HEK293 (cell line): ENCODE data around the gene PNPLA2.

Source experiments
- GLI2 ChIP-seq: fragments of 450-650 bp; formaldehyde crosslinking; IDR thresholded peaks from 2 replicates; pipeline ENCODE4; 2017; ENCODE audit warnings: missing biosample characterization, missing genetic modification characterization, low read depth, borderline replicate concordance
- HOXA7 ChIP-seq: sonication (generic); formaldehyde crosslinking; IDR thresholded peaks from 2 replicates; pipeline ENCODE4 v1.8.1; 2022; ENCODE audit warnings: missing genetic modification reagents, borderline replicate concordance
- MEIS1 ChIP-seq: sonication (generic); formaldehyde crosslinking; IDR thresholded peaks from 2 replicates; pipeline ENCODE4 v1.8.1; 2022; ENCODE audit warnings: missing genetic modification reagents, mild to moderate bottlenecking, borderline replicate concordance
- PATZ1 ChIP-seq: fragments of 450-650 bp; formaldehyde crosslinking; IDR thresholded peaks from 2 replicates; pipeline ENCODE4 v1.5.1; 2016; ENCODE audit warnings: missing biosample characterization, missing genetic modification characterization
- PBX3 ChIP-seq: sonication (generic); formaldehyde crosslinking; IDR thresholded peaks from 2 replicates; pipeline ENCODE4 v1.8.1; 2022; ENCODE audit warnings: mild to moderate bottlenecking, moderate library complexity, missing genetic modification reagents
- SALL2 ChIP-seq: fragments of 450-650 bp; formaldehyde crosslinking; IDR thresholded peaks from 2 replicates; pipeline ENCODE4 v1.5.0; 2017; ENCODE audit warnings: missing biosample characterization, mild to moderate bottlenecking, missing genetic modification characterization, borderline replicate concordance
- SP2 ChIP-seq: fragments of 450-650 bp; formaldehyde crosslinking; IDR thresholded peaks from 2 replicates; pipeline ENCODE4 v1.5.1; 2016; ENCODE audit warnings: missing biosample characterization, missing genetic modification characterization
- ZBTB8A ChIP-seq: fragments of 450-650 bp; formaldehyde crosslinking; IDR thresholded peaks from 2 replicates; pipeline ENCODE4 v1.5.1; 2016; ENCODE audit warnings: missing biosample characterization, missing genetic modification characterization
- ZEB2 ChIP-seq: fragments of 450-650 bp; formaldehyde crosslinking; IDR thresholded peaks from 2 replicates; pipeline ENCODE4 v1.5.1; 2016; ENCODE audit warnings: missing biosample characterization, missing genetic modification characterization
- ZFHX2 ChIP-seq: fragments of 450-650 bp; formaldehyde crosslinking; conservative IDR thresholded peaks from 2 replicates; pipeline ENCODE4 v1.5.1; 2016; ENCODE audit warnings: missing biosample characterization, missing genetic modification characterization
- ZFP37 ChIP-seq: fragments of 450-650 bp; formaldehyde crosslinking; IDR thresholded peaks from 2 replicates; pipeline ENCODE4 v1.5.1; 2016; ENCODE audit warnings: missing biosample characterization, missing genetic modification characterization
- ZNF18 ChIP-seq: fragments of 450-650 bp; formaldehyde crosslinking; IDR thresholded peaks from 2 replicates; pipeline ENCODE4 v1.5.1; 2016; ENCODE audit warnings: missing biosample characterization, missing genetic modification characterization
- ZNF19 ChIP-seq: fragments of 450-650 bp; formaldehyde crosslinking; IDR thresholded peaks from 2 replicates; pipeline ENCODE4; 2016; ENCODE audit warnings: missing biosample characterization, missing genetic modification characterization, low read depth
- ZNF202 ChIP-seq: fragments of 450-650 bp; formaldehyde crosslinking; IDR thresholded peaks from 2 replicates; pipeline ENCODE4 v1.5.1; 2016; ENCODE audit warnings: missing biosample characterization, missing genetic modification characterization, borderline replicate concordance
- ZNF221 ChIP-seq: fragments of 450-650 bp; formaldehyde crosslinking; IDR thresholded peaks from 2 replicates; pipeline ENCODE4 v1.5.1; 2017; ENCODE audit warnings: missing biosample characterization, missing genetic modification characterization, borderline replicate concordance
- ZNF280C ChIP-seq: fragments of 450-650 bp; formaldehyde crosslinking; IDR thresholded peaks from 2 replicates; pipeline ENCODE4 v1.5.1; 2016; ENCODE audit warnings: missing biosample characterization, missing genetic modification characterization
- ZNF416 ChIP-seq: fragments of 450-650 bp; formaldehyde crosslinking; IDR thresholded peaks from 2 replicates; pipeline ENCODE4 v1.5.1; 2016; ENCODE audit warnings: missing biosample characterization, missing genetic modification characterization
- ZNF473 ChIP-seq: fragments of 450-650 bp; formaldehyde crosslinking; IDR thresholded peaks from 2 replicates; pipeline ENCODE4 v1.5.1; 2017; ENCODE audit warnings: missing biosample characterization, missing genetic modification characterization
- ZNF530 ChIP-seq: fragments of 450-650 bp; formaldehyde crosslinking; IDR thresholded peaks from 2 replicates; pipeline ENCODE4 v1.5.1; 2016; ENCODE audit warnings: low read depth, missing biosample characterization, missing genetic modification characterization
- ZNF585B ChIP-seq: fragments of 450-650 bp; formaldehyde crosslinking; IDR thresholded peaks from 2 replicates; pipeline ENCODE4 v1.5.1; 2016; ENCODE audit warnings: missing biosample characterization, missing genetic modification characterization
- ZNF623 ChIP-seq: fragments of 450-650 bp; formaldehyde crosslinking; IDR thresholded peaks from 2 replicates; pipeline ENCODE4 v1.5.1; 2016; ENCODE audit warnings: missing biosample characterization, missing genetic modification characterization
- ZNF776 ChIP-seq: fragments of 450-650 bp; formaldehyde crosslinking; IDR thresholded peaks from 2 replicates; pipeline ENCODE4 v1.5.0; 2017; ENCODE audit warnings: missing biosample characterization, missing genetic modification characterization, borderline replicate concordance
- ZNF792 ChIP-seq: fragments of 450-650 bp; formaldehyde crosslinking; IDR thresholded peaks from 2 replicates; pipeline ENCODE4 v1.5.1; 2016; ENCODE audit warnings: missing biosample characterization, missing genetic modification characterization
- ZNF837 ChIP-seq: fragments of 450-650 bp; formaldehyde crosslinking; IDR thresholded peaks from 2 replicates; pipeline ENCODE4 v1.5.1; 2016; ENCODE audit warnings: missing biosample characterization, missing genetic modification characterization
- ZSCAN16 ChIP-seq: fragments of 450-650 bp; formaldehyde crosslinking; IDR thresholded peaks from 2 replicates; pipeline ENCODE4 v1.5.1; 2016; ENCODE audit warnings: missing biosample characterization, missing genetic modification characterization
- ZSCAN30 ChIP-seq: fragments of 450-650 bp; IDR thresholded peaks from 2 replicates; pipeline ENCODE4 v1.5.1; 2018; ENCODE audit warnings: missing biosample characterization, mild to moderate bottlenecking, missing genetic modification characterization, moderate library complexity
- TF ChIP-seq, protein P1 (sequence below): fragments of 450-650 bp; formaldehyde crosslinking; IDR thresholded peaks from 2 replicates; pipeline ENCODE4 v1.5.1; 2016; ENCODE audit warnings: missing biosample characterization, missing genetic modification characterization
- TF ChIP-seq, protein P2 (sequence below): fragments of 450-650 bp; formaldehyde crosslinking; IDR thresholded peaks from 2 replicates; pipeline ENCODE4 v1.5.1; 2016; ENCODE audit warnings: missing biosample characterization, missing genetic modification characterization

PNPLA2 gene

DNA sequence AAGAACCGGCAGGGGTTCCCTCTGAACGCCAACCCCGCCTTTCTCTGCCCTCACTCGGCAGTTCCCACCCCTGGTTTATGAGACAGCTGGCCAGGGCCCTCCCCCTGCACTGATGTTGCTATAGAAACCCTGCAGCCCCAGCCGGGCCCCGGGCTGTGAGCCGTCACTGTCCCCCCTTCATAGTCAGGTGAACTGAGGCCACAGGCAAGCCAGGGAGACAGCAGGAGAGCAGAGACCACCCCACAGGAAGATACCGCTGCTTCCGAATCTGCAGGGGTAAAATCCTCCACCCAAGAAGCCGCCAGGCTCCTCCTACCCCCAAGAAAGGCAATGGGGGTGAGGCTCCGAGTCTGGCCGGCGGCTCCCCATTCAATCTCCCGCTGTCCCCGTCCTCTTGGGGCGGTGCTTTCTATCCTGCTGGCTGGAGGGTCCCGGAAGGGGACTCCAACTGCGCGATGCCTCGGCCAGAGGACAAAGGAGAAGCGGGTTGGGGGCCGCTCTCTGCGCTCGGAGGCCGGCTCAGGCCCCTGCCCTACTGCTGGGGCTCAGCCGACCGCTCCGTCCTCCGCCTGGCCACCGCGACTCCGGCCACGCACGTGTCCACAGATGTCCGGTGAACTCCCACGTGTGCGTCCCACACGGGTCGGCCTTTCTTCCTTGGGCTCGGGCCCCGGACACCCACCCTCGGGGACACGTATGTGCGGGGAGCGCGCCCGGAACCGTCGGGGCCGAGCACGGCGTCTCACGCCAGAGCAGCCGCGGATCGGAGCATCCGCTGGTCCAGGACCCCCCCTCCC lies 21.2 kb upstream of the PNPLA2 start (continued):
- peak; percentile 97 for TF ChIP-seq ZNF18
- no peak for TF ChIP-seq ZNF623 (tag by site-specific recombination)
- peak; percentile 29 for TF ChIP-seq ZFHX2
- TF ChIP-seq MEIS1 (CRISPR knock-in tag) = no peak
- no peak for TF ChIP-seq ZNF280C
- TF ChIP-seq PATZ1 (tag by site-specific recombination) = peak; percentile 81
- TF ChIP-seq ZSCAN30 = no peak
- TF ChIP-seq ZBTB8A (tag by site-specific recombination) = no peak; the same call in 1 of the 2 replicates
- no peak for TF ChIP-seq ZFP37 (tag by site-specific recombination)
- TF ChIP-seq GLI2 = no peak
- TF ChIP-seq ZNF221 (tag by site-specific recombination) = no peak
- no peak for TF ChIP-seq ZNF473 (tag by site-specific recombination)
- TF ChIP-seq ZEB2 (tag by site-specific recombination) = peak; percentile 54
- no peak for TF ChIP-seq ZSCAN16 (tag by site-specific recombination)
- TF ChIP-seq ZNF202 (tag by site-specific recombination) = no peak
- no peak for TF ChIP-seq ZNF416
- TF ChIP-seq, protein P1, sequence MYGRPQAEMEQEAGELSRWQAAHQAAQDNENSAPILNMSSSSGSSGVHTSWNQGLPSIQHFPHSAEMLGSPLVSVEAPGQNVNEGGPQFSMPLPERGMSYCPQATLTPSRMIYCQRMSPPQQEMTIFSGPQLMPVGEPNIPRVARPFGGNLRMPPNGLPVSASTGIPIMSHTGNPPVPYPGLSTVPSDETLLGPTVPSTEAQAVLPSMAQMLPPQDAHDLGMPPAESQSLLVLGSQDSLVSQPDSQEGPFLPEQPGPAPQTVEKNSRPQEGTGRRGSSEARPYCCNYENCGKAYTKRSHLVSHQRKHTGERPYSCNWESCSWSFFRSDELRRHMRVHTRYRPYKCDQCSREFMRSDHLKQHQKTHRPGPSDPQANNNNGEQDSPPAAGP (tag by site-specific recombination) = no peak
- no peak for TF ChIP-seq ZNF776 (tag by site-specific recombination)
- peak; percentile 93 for TF ChIP-seq ZNF837 (tag by site-specific recombination)
- no peak for TF ChIP-seq PBX3 (CRISPR knock-in tag)
- TF ChIP-seq, protein P2, sequence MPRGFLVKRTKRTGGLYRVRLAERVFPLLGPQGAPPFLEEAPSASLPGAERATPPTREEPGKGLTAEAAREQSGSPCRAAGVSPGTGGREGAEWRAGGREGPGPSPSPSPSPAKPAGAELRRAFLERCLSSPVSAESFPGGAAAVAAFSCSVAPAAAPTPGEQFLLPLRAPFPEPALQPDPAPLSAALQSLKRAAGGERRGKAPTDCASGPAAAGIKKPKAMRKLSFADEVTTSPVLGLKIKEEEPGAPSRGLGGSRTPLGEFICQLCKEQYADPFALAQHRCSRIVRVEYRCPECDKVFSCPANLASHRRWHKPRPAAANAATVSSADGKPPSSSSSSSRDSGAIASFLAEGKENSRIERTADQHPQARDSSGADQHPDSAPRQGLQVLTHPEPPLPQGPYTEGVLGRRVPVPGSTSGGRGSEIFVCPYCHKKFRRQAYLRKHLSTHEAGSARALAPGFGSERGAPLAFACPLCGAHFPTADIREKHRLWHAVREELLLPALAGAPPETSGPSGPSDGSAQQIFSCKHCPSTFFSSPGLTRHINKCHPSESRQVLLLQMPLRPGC (tag by site-specific recombination) = no peak
- no peak for TF ChIP-seq ZNF530 (tag by site-specific recombination)
- TF ChIP-seq ZNF585B = no peak
- TF ChIP-seq ZNF792 (tag by site-specific recombination) = no peak
- TF ChIP-seq SALL2 (tag by site-specific recombination) = no peak
- no peak for TF ChIP-seq ZNF19 (tag by site-specific recombination)
- TF ChIP-seq SP2 (tag by site-specific recombination) = peak; percentile 59
- no peak for TF ChIP-seq HOXA7 (CRISPR knock-in tag)
